Measurements from ENCODE around the gene HMBS. TPM values are rescaled to one million over a fixed set of nuclear protein-coding genes. Genes with fewer than 3 reads are reported as not detected.
"Not testable (repeated sequence)": the region's sequence is repeated elsewhere in the genome, so short reads cannot be mapped to it uniquely, and the experiment has no call there.

Gene HMBS
- total RNA-seq: 1 to 10 TPM; 5.1 to 5.8 TPM
- polyA plus RNA-seq: 10 to 100 TPM; 17.7 to 21.2 TPM

- no peaks in the 10 kb centered on the region for H3K9me3 ChIP-seq (ENCODE audit: control insufficient read depth in 1 of 2, low read length in 2 of 2)
- Mint-ChIP-seq H3K27ac (peak within 1 kb of the TSS; percentile 93 to 98 (median 96)), H3K27me3 (no peaks in the 10 kb centered on the region), H3K9me3 (peaks cover 0 to 5% (median 0%) of the 10 kb centered on the region in 8 donors), H3K36me3 (peaks cover 21 to 35% of the 10 kb centered on the region in 2 donors), H3K4me1 (peaks cover 9 to 19% (median 14%) of the 10 kb centered on the region in 4 donors), H3K4me3 (peak within 1 kb of the TSS; percentile 92 to 96 (median 94))
- H3K4me1 ChIP-seq (ENCODE audit: insufficient read depth, low read length): peaks cover 13% of the 10 kb centered on the region
- ChIA-PET POLR2A (ENCODE audit: partially characterized antibody) (interaction anchor here (0.7 to 5.0 kb wide), 22 partner anchors 10 to 294 kb away, joined by 3 to 62 read pairs (median 5); partner anchors contain the start of genes C2CD2L, CBL, CENATAC and DDX6), CTCF (ENCODE audit: partially characterized antibody) (interaction anchor here (1.0 to 3.8 kb wide), 8 partner anchors 10 to 112 kb away, joined by 3 to 14 read pairs (median 4); partner anchors contain the start of genes C2CD2L, CENATAC and SLC37A4)
- H3K27me3 ChIP-seq (ENCODE audit: insufficient read depth, low read length): no peaks in the 10 kb centered on the region
- peak; percentile 88 to 93 (median 89) for DNase-seq
- H3K27ac ChIP-seq (ENCODE audit: low read depth, low read length): peak within 1 kb of the TSS; percentile 76
- H3K36me3 ChIP-seq (ENCODE audit: insufficient read depth, low read length): peaks cover 20% of the 10 kb centered on the region
- intact Hi-C loops (cut with micrococcal nuclease): loop anchor here (1.0 kb wide), 4 partner anchors 10 to 36 kb away; partner anchors contain the start of genes DPAGT1, HINFP and VPS11
- peak within 1 kb of the TSS; percentile 83 to 90 for H3K4me3 ChIP-seq (ENCODE audit: low read length in 2 of 2)
These were observed at the start of gene HMBS for GRCh38 chr11:119084663-119085436. Gene HMBS (plus strand): TSS chr11:119084881. CDS start chr11:119085034, 153 bp downstream.

- Histone ChIP-seq H3K4me3 (ENCODE audit: low read length in 2 of 2) (no peak overlapping the region), H3K36me3 (ENCODE audit: insufficient read depth, low read length) (no peaks in the 10 kb centered on the region), H3K27ac (ENCODE audit: low read depth, low read length) (no peak overlapping the region), H3K9me3 (ENCODE audit: control insufficient read depth in 1 of 2, low read length in 2 of 2) (no peaks in the 10 kb centered on the region), H3K4me1 (ENCODE audit: insufficient read depth, low read length) (no peaks in the 10 kb centered on the region), H3K27me3 (ENCODE audit: insufficient read depth, low read length) (no peaks in the 10 kb centered on the region)
- H3K4me1 Mint-ChIP-seq: peaks cover 0 to 2% (median under 1%) of the 10 kb centered on the region in 4 donors
- CTCF ChIA-PET (ENCODE audit: partially characterized antibody): interaction anchor here (1.3 kb wide), 1 partner anchor 43 kb away, joined by 3 read pairs; no protein-coding TSS in a partner anchor
- intact Hi-C loops (cut with micrococcal nuclease): no loop called here
- H3K27me3 Mint-ChIP-seq: peaks cover 0 to 2% of the 10 kb centered on the region in 2 donors
- H3K27ac Mint-ChIP-seq: peak overlapping the region in 1 of 7 donors; percentile 10
- H3K4me3 Mint-ChIP-seq: no peak overlapping the region
- peaks cover 0 to 2% (median 0%) of the 10 kb centered on the region in 8 donors for H3K9me3 Mint-ChIP-seq
- H3K36me3 Mint-ChIP-seq: no peaks in the 10 kb centered on the region
- POLR2A ChIA-PET (ENCODE audit: partially characterized antibody): interaction anchor here (1.4 kb wide), 1 partner anchor 29 kb away, joined by 3 read pairs; the partner anchor contains the start of gene VPS11
- DNase-seq: no peak
These were observed 45.8 kb upstream of the HMBS start for GRCh38 chr11:119038884-119039283.

GRCh38 chr11:119039471-119039870 is 45.2 kb upstream of the HMBS start:
- CTCF ChIA-PET (ENCODE audit: partially characterized antibody): interaction anchor here (1.1 to 2.7 kb wide), 3 partner anchors 8 to 44 kb away, joined by 3 to 7 read pairs (median 3); partner anchors contain the start of gene SLC37A4
- DNase-seq; H3K4me1 Mint-ChIP-seq; H3K36me3 ChIP-seq (ENCODE audit: insufficient read depth, low read length); H3K9me3 ChIP-seq (ENCODE audit: control insufficient read depth in 1 of 2, low read length in 2 of 2); H3K9me3 Mint-ChIP-seq; H3K4me3 ChIP-seq (ENCODE audit: low read length in 2 of 2); intact Hi-C loops (cut with micrococcal nuclease); H3K4me3 Mint-ChIP-seq; H3K27me3 Mint-ChIP-seq; H3K36me3 Mint-ChIP-seq; H3K4me1 ChIP-seq (ENCODE audit: insufficient read depth, low read length); H3K27me3 ChIP-seq (ENCODE audit: insufficient read depth, low read length); H3K27ac ChIP-seq (ENCODE audit: low read depth, low read length): not testable (repeated sequence)
- POLR2A ChIA-PET (ENCODE audit: partially characterized antibody): interaction anchor here (1.4 kb wide), 1 partner anchor 28 kb away, joined by 3 read pairs; the partner anchor contains the start of gene VPS11
- peak overlapping the region in 1 of 7 donors; percentile 10 for H3K27ac Mint-ChIP-seq

GRCh38 chr11:119041821-119042514 is 42.7 kb upstream of the HMBS start:
- no peak overlapping the region for H3K4me3 ChIP-seq (ENCODE audit: low read length in 2 of 2)
- peaks cover 0 to 2% of the 10 kb centered on the region in 2 donors for H3K27me3 Mint-ChIP-seq
- intact Hi-C loops (cut with micrococcal nuclease): no loop called here
- H3K9me3 Mint-ChIP-seq: peaks cover 0 to 3% (median 0%) of the 10 kb centered on the region in 8 donors
- H3K4me1 ChIP-seq (ENCODE audit: insufficient read depth, low read length): no peaks in the 10 kb centered on the region
- no peaks in the 10 kb centered on the region for H3K9me3 ChIP-seq (ENCODE audit: control insufficient read depth in 1 of 2, low read length in 2 of 2)
- H3K4me1 Mint-ChIP-seq: peaks cover 0 to 2% (median under 1%) of the 10 kb centered on the region in 4 donors
- no peak overlapping the region for H3K4me3 Mint-ChIP-seq
- H3K36me3 Mint-ChIP-seq: peaks cover 0 to 23% of the 10 kb centered on the region in 2 donors
- no peak overlapping the region for H3K27ac ChIP-seq (ENCODE audit: low read depth, low read length)
- ChIA-PET POLR2A (ENCODE audit: partially characterized antibody) (interaction anchor here (1.2 to 3.0 kb wide), 2 partner anchors 15 to 53 kb away, joined by 4 to 9 read pairs; partner anchors contain the start of gene HYOU1), CTCF (ENCODE audit: partially characterized antibody) (interaction anchor here (0.5 to 2.7 kb wide), 2 partner anchors 11 to 370 kb away, joined by 3 to 7 read pairs; partner anchors contain the start of gene SLC37A4)
- peaks cover 15% of the 10 kb centered on the region for H3K36me3 ChIP-seq (ENCODE audit: insufficient read depth, low read length)
- no peak overlapping the region for H3K27ac Mint-ChIP-seq
- H3K27me3 ChIP-seq (ENCODE audit: insufficient read depth, low read length): no peaks in the 10 kb centered on the region
- no peak for DNase-seq

- Mint-ChIP-seq H3K4me1 (peaks cover 0 to 2% (median under 1%) of the 10 kb centered on the region in 4 donors), H3K27ac (no peak overlapping the region), H3K36me3 (peaks cover 5 to 31% of the 10 kb centered on the region in 2 donors), H3K27me3 (peaks cover 0 to 2% of the 10 kb centered on the region in 2 donors), H3K9me3 (peaks cover 0 to 3% (median 0%) of the 10 kb centered on the region in 8 donors), H3K4me3 (no peak overlapping the region)
- CTCF ChIA-PET (ENCODE audit: partially characterized antibody): interaction anchor here (1.6 kb wide), 1 partner anchor 42 kb away, joined by 5 read pairs; the partner anchor contains the start of gene HMBS
- no peak overlapping the region for H3K4me3 ChIP-seq (ENCODE audit: low read length in 2 of 2)
- H3K36me3 ChIP-seq (ENCODE audit: insufficient read depth, low read length): peaks cover 24% of the 10 kb centered on the region
- H3K27me3 ChIP-seq (ENCODE audit: insufficient read depth, low read length): no peaks in the 10 kb centered on the region
- POLR2A ChIA-PET (ENCODE audit: partially characterized antibody): interaction anchor here (3.0 kb wide), 1 partner anchor 14 kb away, joined by 9 read pairs; the partner anchor contains the start of gene HYOU1
- H3K4me1 ChIP-seq (ENCODE audit: insufficient read depth, low read length): no peaks in the 10 kb centered on the region
- DNase-seq: no peak
- no peak overlapping the region for H3K27ac ChIP-seq (ENCODE audit: low read depth, low read length)
- no peaks in the 10 kb centered on the region for H3K9me3 ChIP-seq (ENCODE audit: control insufficient read depth in 1 of 2, low read length in 2 of 2)
- intact Hi-C loops (cut with micrococcal nuclease): no loop called here
These were observed 41.8 kb upstream of the HMBS start for GRCh38 chr11:119042927-119043326.

GRCh38 chr11:119044708-119045107 is 40.0 kb upstream of the HMBS start:
- H3K4me3 Mint-ChIP-seq: no peak overlapping the region
- H3K9me3 Mint-ChIP-seq: peaks cover 0 to 3% (median 0%) of the 10 kb centered on the region in 8 donors
- H3K27me3 Mint-ChIP-seq: peaks cover 0 to 2% of the 10 kb centered on the region in 2 donors
- intact Hi-C loops (cut with micrococcal nuclease): no loop called here
- CTCF ChIA-PET (ENCODE audit: partially characterized antibody): no interaction called here
- H3K36me3 ChIP-seq (ENCODE audit: insufficient read depth, low read length): peaks cover 42% of the 10 kb centered on the region
- peaks cover 0 to 5% (median 2%) of the 10 kb centered on the region in 4 donors for H3K4me1 Mint-ChIP-seq
- H3K4me3 ChIP-seq (ENCODE audit: low read length in 2 of 2): no peak overlapping the region
- peaks cover 20 to 45% of the 10 kb centered on the region in 2 donors for H3K36me3 Mint-ChIP-seq
- H3K27ac Mint-ChIP-seq: peak overlapping the region in 2 of 7 donors; percentile 36 to 86
- DNase-seq: no peak
- POLR2A ChIA-PET (ENCODE audit: partially characterized antibody): interaction anchor here (0.7 to 3.0 kb wide), 2 partner anchors 12 to 23 kb away, joined by 3 to 9 read pairs; partner anchors contain the start of genes HYOU1 and VPS11
- no peak overlapping the region for H3K27ac ChIP-seq (ENCODE audit: low read depth, low read length)
- no peaks in the 10 kb centered on the region for H3K9me3 ChIP-seq (ENCODE audit: control insufficient read depth in 1 of 2, low read length in 2 of 2)
- no peaks in the 10 kb centered on the region for H3K4me1 ChIP-seq (ENCODE audit: insufficient read depth, low read length)
- H3K27me3 ChIP-seq (ENCODE audit: insufficient read depth, low read length): no peaks in the 10 kb centered on the region

All from CD4-positive, alpha-beta memory T cell (primary cell).